Fibroblast of lung (primary cell): ENCODE measurements around the gene SPATA16. TPM values are rescaled to one million over a fixed set of nuclear protein-coding genes. Genes with fewer than 3 reads are reported as not detected.

ENCODE experiments used
- DNase-seq, 2 donors: peaks; one replicate each; pipeline versions ENCODE4 v3.0.0 to v3.0.0-alpha.2; 2010; ENCODE audit warnings: low read depth in 2 of 2
- H2AFZ ChIP-seq: 2 replicates; pipeline ENCODE4 v1.5.1; 2012; ENCODE audit warnings: low read length, control low read depth, inconsistent platforms
- H3K27ac ChIP-seq: 2 replicates; pipeline ENCODE4 v1.5.1; 2011; ENCODE audit warnings: low read length, control low read depth; ENCODE audit not compliant: insufficient read depth
- H3K27me3 ChIP-seq: 2 replicates; pipeline ENCODE4 v1.5.1; 2011; ENCODE audit warnings: mild to moderate bottlenecking, low read length; ENCODE audit not compliant: control insufficient read depth, insufficient read depth
- H3K36me3 ChIP-seq: 2 replicates; pipeline ENCODE4 v1.5.1; 2011; ENCODE audit warnings: low read length; ENCODE audit not compliant: control insufficient read depth, insufficient read depth
- H3K4me1 ChIP-seq: 2 replicates; pipeline ENCODE4 v1.5.1; 2011; ENCODE audit warnings: low read length; ENCODE audit not compliant: control insufficient read depth, insufficient read depth; ENCODE audit errors: extremely low read depth
- H3K4me2 ChIP-seq: 2 replicates; pipeline ENCODE4 v1.5.1; 2011; ENCODE audit warnings: low read length, control low read depth; ENCODE audit not compliant: insufficient read depth; ENCODE audit errors: extremely low read depth
- H3K4me3 ChIP-seq, 4 experiments: fragments of 200-600 bp in 1 of 4; sonication (generic) in 1 of 4; replicated peaks in 1 of 4; 2 replicates each; pipeline ENCODE4 v1.5.1; 2011 to 2016; ENCODE audit warnings: low read length in 4 of 4, low read depth in 3 of 4, mild to moderate bottlenecking in 3 of 4, control low read depth in 2 of 4, inconsistent platforms in 1 of 4, mixed read lengths in 1 of 4; ENCODE audit not compliant: insufficient read depth in 1 of 4; ENCODE audit errors: control extremely low read depth in 1 of 4
- H3K79me2 ChIP-seq: 2 replicates; pipeline ENCODE4 v1.5.1; 2012; ENCODE audit warnings: mild to moderate bottlenecking, low read length, inconsistent platforms; ENCODE audit not compliant: control insufficient read depth, insufficient read depth
- H3K9ac ChIP-seq: 2 replicates; pipeline ENCODE4 v1.5.1; 2011; ENCODE audit warnings: mild to moderate bottlenecking, low read length, control low read depth; ENCODE audit not compliant: insufficient read depth
- H3K9me3 ChIP-seq: 2 replicates; pipeline ENCODE4 v1.5.1; 2012; ENCODE audit warnings: low read depth, low read length; ENCODE audit not compliant: control insufficient read depth, insufficient read depth
- H4K20me1 ChIP-seq: 2 replicates; pipeline ENCODE4 v1.5.1; 2011; ENCODE audit warnings: low read length; ENCODE audit not compliant: control insufficient read depth, insufficient read depth; ENCODE audit errors: extremely low read depth
- EZH2 ChIP-seq: IDR thresholded peaks from 2 replicates; pipeline ENCODE4 v1.5.1; 2012; ENCODE audit warnings: low read length, control low read depth, mild to moderate bottlenecking; ENCODE audit errors: missing control alignments
- polyA plus RNA-seq, 2 donors: library from polyadenylated mRNA; depleted of rRNA in 1 of 2; stranded (reverse) in 1 of 2; unstranded in 1 of 2; fragments of >200 nt; gene quantifications; 2 replicates each; pipeline ENCODE4 v1.2.1, GENCODE V29; 2011 to 2012; ENCODE audit warnings: missing spikeins in 1 of 2
- total RNA-seq: library from RNA; depleted of rRNA; stranded (reverse); fragments of >200 nt; gene quantifications from 2 replicates; pipeline ENCODE4 v1.2.1, GENCODE V29; 2014
- TF ChIP-seq, protein P1 (sequence below), 2 donors: IDR thresholded peaks in 1 of 2; conservative IDR thresholded peaks in 1 of 2; 1 replicate in 1 of 2; 2 replicates in 1 of 2; pipeline ENCODE4 v1.5.1; 2011 to 2012; ENCODE audit warnings: low read length in 2 of 2, control low read depth in 1 of 2, inconsistent platforms in 1 of 2, low read depth in 1 of 2, mild to moderate bottlenecking in 1 of 2

The SPATA16 gene
- total and polyA plus RNA-seq, 2 donors (not counting 1 experiment from before 2014, with no cell fraction given), result not detected

DNA sequence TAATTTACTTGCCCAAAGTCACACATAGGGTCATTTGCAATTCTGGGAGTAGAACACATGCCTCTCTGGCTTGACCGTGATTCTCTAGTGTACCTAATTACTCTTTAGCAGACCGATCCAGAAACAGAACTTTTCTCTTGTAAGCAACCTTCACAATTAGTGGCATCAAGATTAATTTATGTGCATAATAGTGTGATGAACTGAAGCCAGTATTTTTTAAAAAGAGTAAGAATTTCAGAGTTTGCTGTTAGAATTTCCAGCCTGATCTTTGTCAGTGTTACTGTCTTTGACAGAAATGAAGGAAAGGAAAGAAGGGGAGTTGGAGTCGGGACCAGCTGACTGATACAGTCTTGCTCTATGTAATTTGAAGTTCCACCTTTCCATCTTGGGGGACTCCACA lies 137.1 kb downstream of the SPATA16 start:
- H3K9me3 ChIP-seq, result no peaks in the 10 kb centered on the region
- no peak overlapping the region for H3K27ac ChIP-seq
- no peak overlapping the region for H2AFZ ChIP-seq
- no peak overlapping the region for H3K4me2 ChIP-seq
- H3K4me1 ChIP-seq, result no peaks in the 10 kb centered on the region
- H3K79me2 ChIP-seq, result no peaks in the 10 kb centered on the region
- H3K9ac ChIP-seq, result no peak overlapping the region
- no peak for TF ChIP-seq EZH2
- TF ChIP-seq, protein P1, sequence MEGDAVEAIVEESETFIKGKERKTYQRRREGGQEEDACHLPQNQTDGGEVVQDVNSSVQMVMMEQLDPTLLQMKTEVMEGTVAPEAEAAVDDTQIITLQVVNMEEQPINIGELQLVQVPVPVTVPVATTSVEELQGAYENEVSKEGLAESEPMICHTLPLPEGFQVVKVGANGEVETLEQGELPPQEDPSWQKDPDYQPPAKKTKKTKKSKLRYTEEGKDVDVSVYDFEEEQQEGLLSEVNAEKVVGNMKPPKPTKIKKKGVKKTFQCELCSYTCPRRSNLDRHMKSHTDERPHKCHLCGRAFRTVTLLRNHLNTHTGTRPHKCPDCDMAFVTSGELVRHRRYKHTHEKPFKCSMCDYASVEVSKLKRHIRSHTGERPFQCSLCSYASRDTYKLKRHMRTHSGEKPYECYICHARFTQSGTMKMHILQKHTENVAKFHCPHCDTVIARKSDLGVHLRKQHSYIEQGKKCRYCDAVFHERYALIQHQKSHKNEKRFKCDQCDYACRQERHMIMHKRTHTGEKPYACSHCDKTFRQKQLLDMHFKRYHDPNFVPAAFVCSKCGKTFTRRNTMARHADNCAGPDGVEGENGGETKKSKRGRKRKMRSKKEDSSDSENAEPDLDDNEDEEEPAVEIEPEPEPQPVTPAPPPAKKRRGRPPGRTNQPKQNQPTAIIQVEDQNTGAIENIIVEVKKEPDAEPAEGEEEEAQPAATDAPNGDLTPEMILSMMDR (conservative IDR thresholded peaks at IDR 0.05 in 1 of 2, IDR thresholded peaks at IDR 0.05 in 1 of 2; ENCODE audit: low read depth in 1 of 2, low read length in 2 of 2), result no peak
- no peaks in the 10 kb centered on the region for H3K36me3 ChIP-seq
- H3K27me3 ChIP-seq, result no peaks in the 10 kb centered on the region
- H4K20me1 ChIP-seq, result no peaks in the 10 kb centered on the region
- DNase-seq, result no peak
- H3K4me3 ChIP-seq, result no peak overlapping the region

DNA sequence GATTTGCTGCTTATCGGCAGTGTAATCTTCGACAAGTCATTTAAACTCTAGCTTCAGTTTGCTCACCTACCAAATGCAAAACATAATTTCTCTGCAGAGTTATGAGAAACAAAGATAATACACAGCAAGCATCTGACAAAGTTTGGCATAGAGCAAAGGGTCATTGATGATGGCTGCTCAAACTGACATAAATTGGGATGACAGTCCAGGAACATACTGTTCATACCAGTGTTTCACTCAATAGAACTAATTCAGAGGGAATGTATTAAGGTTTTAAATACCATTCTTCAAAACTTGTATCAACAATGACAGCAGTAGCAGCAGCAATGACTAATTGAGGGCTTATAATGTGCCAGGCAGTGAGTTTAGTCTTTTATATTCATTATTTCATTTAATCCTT lies 137.6 kb downstream of the SPATA16 start:
- Histone ChIP-seq H3K27me3 (no peaks in the 10 kb centered on the region), H3K4me3 (no peak overlapping the region), H3K4me2 (no peak overlapping the region), H3K4me1 (no peaks in the 10 kb centered on the region), H3K27ac (no peak overlapping the region), H3K9ac (no peak overlapping the region), H3K9me3 (no peaks in the 10 kb centered on the region), H4K20me1 (no peaks in the 10 kb centered on the region), H3K36me3 (no peaks in the 10 kb centered on the region), H2AFZ (no peak overlapping the region), H3K79me2 (no peaks in the 10 kb centered on the region)
- TF ChIP-seq, protein P1 (conservative IDR thresholded peaks at IDR 0.05 in 1 of 2, IDR thresholded peaks at IDR 0.05 in 1 of 2; ENCODE audit: low read depth in 1 of 2, low read length in 2 of 2), result no peak
- TF ChIP-seq EZH2, result no peak
- peak in 1 of 2 donors; percentile 31 for DNase-seq

DNA sequence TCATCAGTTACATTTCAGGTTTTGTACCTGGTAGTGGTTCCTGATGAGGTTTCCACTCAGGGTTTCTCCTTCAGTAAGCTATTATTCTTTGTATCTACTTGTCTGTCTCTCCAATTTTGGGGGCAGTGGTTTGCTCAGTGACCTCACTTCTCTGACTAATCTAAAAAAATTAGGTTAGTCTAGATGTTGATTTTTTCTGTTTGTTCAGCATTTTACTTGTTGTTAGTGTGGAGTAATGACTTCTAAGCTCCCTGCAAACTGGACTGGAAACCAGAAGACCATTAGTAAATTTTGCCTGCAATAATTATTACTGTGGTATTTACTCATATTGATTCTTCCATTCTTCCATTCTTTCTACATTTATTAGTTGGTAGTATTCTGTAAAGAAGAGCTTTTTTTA lies 139.4 kb downstream of the SPATA16 start:
- Histone ChIP-seq H3K4me3 (no peak overlapping the region), H4K20me1 (no peaks in the 10 kb centered on the region), H3K9ac (no peak overlapping the region), H3K79me2 (no peaks in the 10 kb centered on the region), H3K27me3 (no peaks in the 10 kb centered on the region), H3K27ac (no peak overlapping the region), H3K36me3 (no peaks in the 10 kb centered on the region), H2AFZ (no peak overlapping the region), H3K4me1 (no peaks in the 10 kb centered on the region), H3K9me3 (no peaks in the 10 kb centered on the region), H3K4me2 (no peak overlapping the region)
- DNase-seq, result no peak
- TF ChIP-seq, protein P1 (conservative IDR thresholded peaks at IDR 0.05 in 1 of 2, IDR thresholded peaks at IDR 0.05 in 1 of 2; ENCODE audit: low read depth in 1 of 2, low read length in 2 of 2), result no peak
- TF ChIP-seq EZH2, result no peak
